SU-DHL-6 (cell line): ENCODE measurements around the gene TRAPPC3L.

Experiments
- H2AFZ ChIP-seq: fragments of 200-600 bp; sonication (generic); 2 replicates; pipeline ENCODE4 v1.6.1; 2014; ENCODE audit warnings: low read depth, mild to moderate bottlenecking, moderate library complexity, mixed read lengths, antibody characterized with exemption, low read length; ENCODE audit not compliant: severe bottlenecking
- H3F3A ChIP-seq: fragments of 200-600 bp; shearing (Covaris generic); 2 replicates; pipeline ENCODE4 v1.6.0; 2016; ENCODE audit warnings: antibody characterized with exemption, mild to moderate bottlenecking; ENCODE audit not compliant: insufficient read depth
- H3K27ac ChIP-seq: fragments of 200-600 bp; sonication (generic); 2 replicates; pipeline ENCODE4 v1.5.1; 2016; ENCODE audit warnings: low read depth, mild to moderate bottlenecking, low read length, moderate library complexity, mixed read lengths
- H3K27me3 ChIP-seq: fragments of 200-600 bp; sonication (generic), shearing (Covaris generic); 2 replicates; pipeline ENCODE4 v1.6.0; 2014; ENCODE audit warnings: mild to moderate bottlenecking, low read length
- H3K36me3 ChIP-seq: fragments of 200-600 bp; sonication (generic); 2 replicates; pipeline ENCODE4 v1.6.1; 2014; ENCODE audit warnings: mild to moderate bottlenecking, low read length, mixed read lengths
- H3K4me2 ChIP-seq: fragments of 300-600, 200-600 bp; shearing (Covaris generic), sonication (generic); 2 replicates; pipeline ENCODE4 v1.6.0; 2014; ENCODE audit warnings: low read length, low read depth, mild to moderate bottlenecking; ENCODE audit not compliant: poor library complexity, severe bottlenecking
- H3K4me3 ChIP-seq: fragments of 200-600 bp; sonication (generic); 2 replicates; pipeline ENCODE4 v1.5.1; 2014; ENCODE audit warnings: antibody characterized with exemption, low read length, mild to moderate bottlenecking, mixed read lengths; ENCODE audit not compliant: insufficient read depth, poor library complexity, severe bottlenecking
- H3K79me2 ChIP-seq: fragments of 200-600 bp; sonication (generic); 2 replicates; pipeline ENCODE4 v1.6.1; 2014; ENCODE audit warnings: mild to moderate bottlenecking, low read length, moderate library complexity; ENCODE audit not compliant: insufficient read depth
- H3K9ac ChIP-seq: fragments of 200-600 bp; sonication (generic); 2 replicates; pipeline ENCODE4 v1.7.0; 2014; ENCODE audit warnings: mild to moderate bottlenecking, low read length
- H3K9me2 ChIP-seq: fragments of 200-600 bp; sonication (generic); replicated peaks from 2 replicates; pipeline ENCODE4 v1.6.1; 2014; ENCODE audit warnings: low read length; ENCODE audit not compliant: insufficient read depth
- H3K9me3 ChIP-seq: fragments of 200-600 bp; sonication (generic); 2 replicates; pipeline ENCODE4 v1.6.1; 2014; ENCODE audit warnings: low read length, mixed read lengths; ENCODE audit not compliant: insufficient read depth
- H4K20me1 ChIP-seq: fragments of 200-600 bp; sonication (generic); 2 replicates; pipeline ENCODE4 v1.6.1; 2014; ENCODE audit warnings: low read depth, mild to moderate bottlenecking, antibody characterized with exemption, low read length, moderate library complexity, mixed read lengths
- EZH2phosphoT487 ChIP-seq: fragments of 200-600 bp; sonication (generic), shearing (Covaris generic); conservative IDR thresholded peaks from 2 replicates; pipeline ENCODE4 v1.6.1; 2018; ENCODE audit warnings: mild to moderate bottlenecking, antibody characterized with exemption, low read length, moderate library complexity, mixed read lengths
- TF ChIP-seq, protein P1 (sequence below): fragments of 200-600 bp; sonication (generic); IDR thresholded peaks from one replicate; pipeline ENCODE4 v1.5.1; 2017; ENCODE audit warnings: antibody characterized with exemption, mild to moderate bottlenecking, low read length, moderate library complexity; ENCODE audit not compliant: insufficient read depth, poor library complexity, severe bottlenecking

TRAPPC3L gene

DNA sequence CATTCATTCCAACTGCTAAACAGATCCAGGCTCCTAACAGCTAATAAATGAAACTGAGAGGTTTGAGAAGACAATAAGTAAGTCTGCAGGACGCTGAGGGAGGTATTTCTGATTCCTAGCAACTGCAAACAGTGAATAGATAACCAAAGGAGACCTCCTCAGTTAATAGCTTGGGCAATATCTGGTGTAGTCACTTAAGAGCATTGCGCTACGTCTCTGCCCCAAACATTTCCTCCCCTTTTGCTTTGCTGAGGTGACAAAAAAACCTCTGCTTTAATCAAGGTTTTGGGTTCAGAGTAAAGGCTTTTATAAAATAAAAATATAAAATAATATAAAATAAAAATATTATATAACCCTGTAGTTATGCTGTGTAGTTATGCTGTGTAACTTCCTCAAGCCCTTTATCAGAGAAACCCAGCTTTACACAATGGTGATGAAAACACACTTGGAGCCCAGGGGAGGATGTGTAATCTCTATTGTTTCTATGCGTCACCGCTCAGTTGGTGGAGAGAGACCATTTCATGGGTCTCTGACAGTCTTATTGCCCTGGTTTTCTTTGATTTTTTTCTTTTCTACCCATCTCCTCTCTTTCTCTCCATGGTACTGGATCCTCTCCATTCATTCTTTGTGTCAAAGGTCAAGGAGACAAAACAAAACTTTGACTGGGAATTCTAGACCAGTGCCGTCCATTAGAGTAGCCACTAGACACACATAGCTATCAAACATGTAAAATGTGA lies 53.0 kb downstream of the TRAPPC3L start:
- Histone ChIP-seq H3K9me2 (no peaks in the 10 kb centered on the region), H3K27ac (no peak overlapping the region), H3K79me2 (no peaks in the 10 kb centered on the region), H3K27me3 (no peaks in the 10 kb centered on the region), H3K4me3 (no peak overlapping the region), H3K4me2 (no peak overlapping the region), H4K20me1 (no peaks in the 10 kb centered on the region), H3F3A (no peaks in the 10 kb centered on the region), H3K9ac (no peak overlapping the region), H3K9me3 (no peaks in the 10 kb centered on the region), H3K36me3 (no peaks in the 10 kb centered on the region), H2AFZ (no peak overlapping the region)
- TF ChIP-seq EZH2phosphoT487, result no peak
- TF ChIP-seq, protein P1, sequence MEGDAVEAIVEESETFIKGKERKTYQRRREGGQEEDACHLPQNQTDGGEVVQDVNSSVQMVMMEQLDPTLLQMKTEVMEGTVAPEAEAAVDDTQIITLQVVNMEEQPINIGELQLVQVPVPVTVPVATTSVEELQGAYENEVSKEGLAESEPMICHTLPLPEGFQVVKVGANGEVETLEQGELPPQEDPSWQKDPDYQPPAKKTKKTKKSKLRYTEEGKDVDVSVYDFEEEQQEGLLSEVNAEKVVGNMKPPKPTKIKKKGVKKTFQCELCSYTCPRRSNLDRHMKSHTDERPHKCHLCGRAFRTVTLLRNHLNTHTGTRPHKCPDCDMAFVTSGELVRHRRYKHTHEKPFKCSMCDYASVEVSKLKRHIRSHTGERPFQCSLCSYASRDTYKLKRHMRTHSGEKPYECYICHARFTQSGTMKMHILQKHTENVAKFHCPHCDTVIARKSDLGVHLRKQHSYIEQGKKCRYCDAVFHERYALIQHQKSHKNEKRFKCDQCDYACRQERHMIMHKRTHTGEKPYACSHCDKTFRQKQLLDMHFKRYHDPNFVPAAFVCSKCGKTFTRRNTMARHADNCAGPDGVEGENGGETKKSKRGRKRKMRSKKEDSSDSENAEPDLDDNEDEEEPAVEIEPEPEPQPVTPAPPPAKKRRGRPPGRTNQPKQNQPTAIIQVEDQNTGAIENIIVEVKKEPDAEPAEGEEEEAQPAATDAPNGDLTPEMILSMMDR, result no peak

DNA sequence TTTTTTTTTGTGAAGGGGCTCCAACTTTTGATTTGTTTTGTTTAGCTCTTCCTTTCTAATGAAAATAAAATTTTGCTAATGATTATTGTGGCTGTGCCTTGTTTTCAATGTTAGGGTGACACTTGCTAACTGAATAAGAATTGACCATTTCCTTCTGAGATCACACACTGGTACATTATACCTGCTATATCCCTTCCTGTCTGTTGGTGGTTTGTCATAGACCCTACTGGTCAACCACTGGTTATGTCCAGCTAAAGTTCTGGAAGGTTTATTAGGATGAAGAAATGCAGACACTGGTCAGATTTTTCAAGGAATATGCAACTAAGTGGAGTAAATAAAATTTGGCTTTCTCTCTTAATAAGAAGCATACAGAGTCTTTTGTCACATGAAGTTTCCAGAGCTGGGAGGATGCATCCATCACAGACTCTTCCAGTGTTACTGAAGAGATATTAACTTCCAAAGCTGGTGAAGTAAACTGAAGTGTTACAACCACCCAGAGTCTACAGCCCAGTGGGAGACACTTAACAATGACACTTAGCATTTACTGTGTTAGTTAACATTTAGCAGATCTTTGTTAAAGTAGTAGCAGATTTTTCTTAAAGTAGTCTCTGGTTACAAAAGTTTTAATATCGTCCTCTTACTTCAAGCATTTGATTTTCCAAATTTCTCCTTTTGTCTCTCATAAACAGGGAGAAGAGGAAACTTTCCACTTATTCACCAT lies 53.7 kb downstream of the TRAPPC3L start:
- Histone ChIP-seq H3K79me2 (no peaks in the 10 kb centered on the region), H3K9me2 (no peaks in the 10 kb centered on the region), H2AFZ (no peak overlapping the region), H3K9me3 (no peaks in the 10 kb centered on the region), H3F3A (no peaks in the 10 kb centered on the region), H3K36me3 (no peaks in the 10 kb centered on the region), H3K27ac (no peak overlapping the region), H3K27me3 (no peaks in the 10 kb centered on the region), H3K4me2 (no peak overlapping the region), H4K20me1 (no peaks in the 10 kb centered on the region), H3K4me3 (no peak overlapping the region), H3K9ac (no peak overlapping the region)
- TF ChIP-seq, protein P1, result no peak
- TF ChIP-seq EZH2phosphoT487, result no peak

DNA sequence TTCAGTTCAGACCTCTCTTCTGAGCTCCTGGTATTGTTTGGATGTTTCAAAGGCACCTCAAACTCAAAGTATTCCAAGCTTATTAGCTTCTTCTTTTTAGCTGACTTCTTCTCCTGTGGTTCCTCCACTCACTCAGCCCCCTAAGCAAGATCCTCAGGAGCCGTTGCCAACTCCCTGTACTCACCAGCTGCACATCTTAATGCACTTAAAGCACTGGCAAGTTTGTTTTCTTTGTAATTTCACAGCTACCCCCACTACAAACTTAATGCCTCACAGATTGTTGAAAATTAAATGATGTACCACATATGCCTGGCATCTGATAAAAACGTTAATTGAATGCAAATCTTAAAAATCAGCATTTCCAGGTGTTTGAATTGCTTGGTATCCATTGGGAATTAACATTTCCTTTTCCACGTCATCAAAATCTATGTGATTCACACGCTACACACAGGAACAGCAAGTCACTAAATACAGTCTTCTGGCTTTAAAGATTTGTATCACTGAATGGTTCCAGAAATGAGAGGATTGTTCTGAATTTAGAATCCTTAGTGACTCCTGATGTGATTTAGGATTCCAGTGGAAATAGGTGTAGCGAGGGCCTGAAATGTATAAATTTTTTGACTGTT lies 59.8 kb downstream of the TRAPPC3L start:
- Histone ChIP-seq H3K27ac (no peak overlapping the region), H3K9ac (no peak overlapping the region), H2AFZ (no peak overlapping the region), H3K4me3 (no peak overlapping the region), H4K20me1 (no peaks in the 10 kb centered on the region), H3K79me2 (no peaks in the 10 kb centered on the region), H3K4me2 (no peak overlapping the region), H3K27me3 (no peaks in the 10 kb centered on the region), H3K9me3 (no peaks in the 10 kb centered on the region), H3K9me2 (no peaks in the 10 kb centered on the region), H3F3A (no peaks in the 10 kb centered on the region), H3K36me3 (no peaks in the 10 kb centered on the region)
- no peak for TF ChIP-seq EZH2phosphoT487
- TF ChIP-seq, protein P1, result no peak
